Natural killer cell treated with Interleukin-12 subunit alpha and Interleukin-12 subunit beta and Interleukin-15 and Interleukin-18, amount 100 ng/mL, for 72 hours (primary cell): ENCODE results near the gene MTMR12. TPM values are rescaled to one million over a fixed set of nuclear protein-coding genes. Genes with fewer than 3 reads are reported as not detected.
"Not testable (repeated sequence)": the region's sequence is repeated elsewhere in the genome, so short reads cannot be mapped to it uniquely, and the experiment has no call there.

Experiments
- ATAC-seq, 2 donors: fragments of 150-1000 bp; cut with Tn5 transposase in 1 of 2; sonication (Bioruptor Pico), chemical (Tn5 transposase) in 1 of 2; 2 replicates each; pipeline ENCODE4 v1.10.0; 2021
- DNase-seq: peaks from one replicate; pipeline ENCODE4 v3.0.0; 2022; ENCODE audit warnings: low spot score
- H3K27ac Mint-ChIP-seq, 2 donors: 1 replicate in 1 of 2; 2 replicates in 1 of 2; pipeline ENCODE4 v1.8.0; 2022; ENCODE audit warnings: mixed read lengths in 2 of 2, mild to moderate bottlenecking in 1 of 2, moderate library complexity in 1 of 2
- H3K27me3 Mint-ChIP-seq, 2 donors: 1 replicate in 1 of 2; 2 replicates in 1 of 2; pipeline ENCODE4 v1.8.0; 2022; ENCODE audit warnings: mixed read lengths in 2 of 2
- H3K36me3 Mint-ChIP-seq: one replicate; pipeline ENCODE4 v1.8.0; 2022; ENCODE audit warnings: mixed read lengths
- H3K4me1 Mint-ChIP-seq, 2 donors: 1 replicate in 1 of 2; 2 replicates in 1 of 2; pipeline ENCODE4 v1.8.0; 2022; ENCODE audit warnings: low read depth in 2 of 2, mixed read lengths in 2 of 2, mild to moderate bottlenecking in 1 of 2
- H3K4me3 Mint-ChIP-seq: one replicate; pipeline ENCODE4 v1.8.0; 2022; ENCODE audit warnings: mixed read lengths
- H3K9me3 Mint-ChIP-seq: 2 replicates; pipeline ENCODE4 v1.8.0; 2022; ENCODE audit warnings: mixed read lengths
- total RNA-seq, 2 donors: library from RNA; stranded (reverse); gene quantifications; one replicate each; pipeline ENCODE4 v1.2.3, GENCODE V29; 2022

Gene MTMR12
- total RNA-seq, 2 donors from 2014 or later = 28.8 to 31.9 TPM

GRCh38 chr5:32301891-32302290, 10.8 kb downstream of the MTMR12 start:
- H3K27ac Mint-ChIP-seq = peak overlapping the region in 1 of 2 donors; percentile 50
- H3K36me3 Mint-ChIP-seq = no peaks in the 10 kb centered on the region
- H3K4me1 Mint-ChIP-seq = peaks cover 55 to 65% of the 10 kb centered on the region in 2 donors
- DNase-seq = no peak
- no peaks in the 10 kb centered on the region for H3K27me3 Mint-ChIP-seq
- no peaks in the 10 kb centered on the region for H3K9me3 Mint-ChIP-seq
- no peak for ATAC-seq
- no peak overlapping the region for H3K4me3 Mint-ChIP-seq

DNA sequence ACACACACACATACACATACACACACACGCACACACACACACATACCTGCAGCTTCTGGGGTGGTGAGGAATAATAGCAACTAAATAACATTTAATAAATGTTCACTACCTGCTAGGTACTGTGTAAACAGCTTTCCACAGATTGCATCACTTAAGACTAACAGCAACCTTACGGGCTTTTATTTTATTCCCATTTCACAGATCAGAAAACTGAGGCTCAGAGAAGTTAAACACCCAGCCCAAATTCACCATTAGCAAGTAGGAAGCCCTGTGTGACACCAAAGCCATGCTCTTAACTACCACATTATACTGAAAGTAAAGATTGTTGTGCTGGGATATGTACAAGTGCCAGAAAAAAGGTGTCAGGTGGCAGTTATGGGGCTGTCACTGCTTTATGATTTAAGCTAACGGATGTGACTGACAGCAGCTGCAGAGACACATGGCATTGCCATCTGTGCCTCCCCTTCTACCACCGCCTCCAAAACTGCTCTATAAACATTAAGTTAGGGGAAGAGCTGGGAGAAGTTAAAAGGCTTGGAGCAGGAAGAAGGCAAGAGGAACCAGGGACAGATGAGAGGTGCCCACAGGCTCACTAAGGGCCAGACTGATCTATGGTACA, 13.6 kb downstream of the MTMR12 start:
- Mint-ChIP-seq H3K27ac (peak overlapping the region in 1 of 2 donors; percentile 73), H3K27me3 (no peaks in the 10 kb centered on the region), H3K4me3 (no peak overlapping the region), H3K9me3 (no peaks in the 10 kb centered on the region), H3K36me3 (no peaks in the 10 kb centered on the region), H3K4me1 (peaks cover 53 to 65% of the 10 kb centered on the region in 2 donors)
- ATAC-seq = no peak
- no peak for DNase-seq

DNA sequence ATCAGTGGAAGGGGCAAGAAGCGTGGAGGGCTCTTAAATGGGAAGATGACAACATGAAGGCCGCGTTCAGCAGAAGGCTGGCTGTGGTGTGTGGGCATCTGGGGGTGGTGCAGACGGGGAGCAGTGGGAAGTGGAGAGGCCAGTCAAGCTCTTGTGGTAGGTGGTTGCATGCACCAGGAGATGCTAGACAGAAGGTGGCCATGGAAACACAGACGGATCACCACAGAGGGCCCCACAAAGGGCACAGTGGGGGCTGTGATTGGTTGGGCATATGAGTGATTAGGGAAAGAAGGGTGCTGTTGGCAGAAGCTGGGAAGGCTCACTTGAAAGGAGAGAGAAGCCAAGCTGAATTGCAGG, 14.7 kb downstream of the MTMR12 start:
- Mint-ChIP-seq H3K9me3 (no peaks in the 10 kb centered on the region), H3K27me3 (no peaks in the 10 kb centered on the region), H3K4me3 (no peak overlapping the region), H3K4me1 (peaks cover 52 to 63% of the 10 kb centered on the region in 2 donors), H3K27ac (peak overlapping the region in 1 of 2 donors; percentile 73), H3K36me3 (no peaks in the 10 kb centered on the region)
- no peak for DNase-seq
- peak; percentile 33 to 63 for ATAC-seq

GRCh38 chr5:32297181-32298058, 15.3 kb downstream of the MTMR12 start:
- Mint-ChIP-seq H3K36me3 (no peaks in the 10 kb centered on the region), H3K27me3 (no peaks in the 10 kb centered on the region), H3K4me1 (peaks cover 52 to 63% of the 10 kb centered on the region in 2 donors), H3K27ac (peak overlapping the region in 1 of 2 donors; percentile 73), H3K9me3 (no peaks in the 10 kb centered on the region), H3K4me3 (no peak overlapping the region)
- ATAC-seq = no peak
- DNase-seq = no peak

DNA sequence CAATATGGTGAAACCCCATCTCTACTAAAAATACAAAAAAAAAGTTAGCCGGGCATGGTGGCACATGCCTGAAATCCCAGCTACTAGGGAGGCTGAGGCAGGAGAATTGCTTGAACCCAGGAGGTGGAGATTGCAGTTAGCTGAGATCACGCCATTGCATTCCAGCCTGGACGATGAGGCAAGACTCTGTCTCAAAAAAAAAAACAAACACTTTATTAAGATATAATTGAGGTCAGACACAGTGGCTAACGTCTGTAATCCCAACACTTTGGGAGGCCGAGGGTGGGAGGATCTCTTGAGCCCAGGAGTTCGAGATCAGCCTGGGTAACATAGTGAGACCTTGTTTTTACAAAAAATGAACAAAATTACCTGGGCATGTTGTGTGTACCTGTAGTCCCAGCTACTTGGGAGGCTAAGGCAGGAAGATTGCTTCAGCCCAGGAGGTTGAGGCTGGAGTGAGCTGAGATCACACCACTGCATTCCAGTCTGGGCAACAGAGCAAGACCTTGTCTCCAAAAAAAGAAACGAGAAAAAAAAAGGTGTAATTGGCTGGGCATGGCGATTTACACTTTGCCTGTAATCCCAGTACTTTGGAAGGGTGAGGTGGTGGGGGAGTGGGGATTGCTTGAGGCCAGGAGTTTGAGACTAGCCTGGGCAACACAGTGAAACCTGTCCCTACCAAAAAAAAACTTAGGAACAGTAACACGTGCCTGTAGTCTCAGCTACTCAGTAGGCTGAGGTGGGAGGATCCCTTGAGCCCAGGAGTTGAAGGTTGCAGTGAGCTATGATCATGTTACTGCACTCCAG, 16.6 kb downstream of the MTMR12 start:
- not testable (repeated sequence) for DNase-seq, H3K36me3 Mint-ChIP-seq, H3K27ac Mint-ChIP-seq, H3K9me3 Mint-ChIP-seq, H3K27me3 Mint-ChIP-seq, H3K4me3 Mint-ChIP-seq, ATAC-seq
- peaks cover 54 to 63% of the 10 kb centered on the region in 2 donors for H3K4me1 Mint-ChIP-seq

GRCh38 chr5:32291591-32291990, 21.1 kb downstream of the MTMR12 start:
- Mint-ChIP-seq H3K4me3 (no peak overlapping the region), H3K27me3 (no peaks in the 10 kb centered on the region), H3K36me3 (no peaks in the 10 kb centered on the region), H3K27ac (no peak overlapping the region), H3K4me1 (peaks cover 46 to 57% of the 10 kb centered on the region in 2 donors), H3K9me3 (no peaks in the 10 kb centered on the region)
- no peak for ATAC-seq
- DNase-seq = no peak

- Mint-ChIP-seq H3K4me3 (no peak overlapping the region), H3K4me1 (peaks cover 46 to 55% of the 10 kb centered on the region in 2 donors), H3K27me3 (no peaks in the 10 kb centered on the region), H3K36me3 (no peaks in the 10 kb centered on the region), H3K9me3 (no peaks in the 10 kb centered on the region), H3K27ac (peak overlapping the region in 1 of 2 donors; percentile 80)
- no peak for DNase-seq
- no peak for ATAC-seq
Observed at GRCh38 chr5:32290922-32291321, 21.8 kb downstream of the MTMR12 start.

DNA sequence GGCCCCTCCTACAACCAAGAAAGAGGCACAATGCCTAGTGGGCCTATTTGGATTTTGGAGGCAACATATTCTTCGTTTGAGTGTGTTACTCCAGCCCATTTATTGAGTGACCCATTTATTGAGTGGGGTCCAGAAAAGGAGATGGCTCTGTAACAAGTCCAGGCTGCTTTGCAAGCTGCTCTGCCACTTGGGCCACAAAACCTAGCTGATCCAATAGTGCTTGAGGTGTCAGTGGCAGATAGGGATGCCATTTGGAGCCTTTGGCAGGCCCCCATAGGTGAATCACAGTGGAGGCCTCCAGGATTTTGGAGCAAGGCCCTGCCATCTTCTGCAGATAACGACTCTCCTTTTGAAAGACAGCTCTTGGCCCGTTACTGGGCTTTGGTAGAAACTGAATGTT, 22.2 kb downstream of the MTMR12 start:
- peak overlapping the region in 1 of 2 donors; percentile 80 for H3K27ac Mint-ChIP-seq
- H3K36me3 Mint-ChIP-seq, ATAC-seq, H3K27me3 Mint-ChIP-seq, H3K9me3 Mint-ChIP-seq, DNase-seq, H3K4me3 Mint-ChIP-seq: not testable (repeated sequence)
- H3K4me1 Mint-ChIP-seq = peaks cover 48 to 57% of the 10 kb centered on the region in 2 donors

- not testable (repeated sequence) for H3K4me3 Mint-ChIP-seq, ATAC-seq, DNase-seq, H3K27me3 Mint-ChIP-seq, H3K27ac Mint-ChIP-seq, H3K9me3 Mint-ChIP-seq, H3K36me3 Mint-ChIP-seq
- H3K4me1 Mint-ChIP-seq = peaks cover 47 to 56% of the 10 kb centered on the region in 2 donors
Observed at GRCh38 chr5:32289986-32290385, 22.8 kb downstream of the MTMR12 start.

GRCh38 chr5:32288135-32288534, 24.6 kb downstream of the MTMR12 start:
- H3K4me1 Mint-ChIP-seq = peaks cover 48 to 51% of the 10 kb centered on the region in 2 donors
- H3K27ac Mint-ChIP-seq = not testable (repeated sequence)

GRCh38 chr5:32287525-32287924, 25.2 kb downstream of the MTMR12 start:
- not testable (repeated sequence) for H3K27ac Mint-ChIP-seq, H3K36me3 Mint-ChIP-seq, H3K9me3 Mint-ChIP-seq, H3K4me3 Mint-ChIP-seq, DNase-seq, H3K27me3 Mint-ChIP-seq, ATAC-seq
- peaks cover 51 to 52% of the 10 kb centered on the region in 2 donors for H3K4me1 Mint-ChIP-seq

More at GRCh38 chr5:32288135-32288534, 24.6 kb downstream of the MTMR12 start:
- ATAC-seq, DNase-seq, H3K9me3 Mint-ChIP-seq, H3K36me3 Mint-ChIP-seq, H3K27me3 Mint-ChIP-seq, H3K4me3 Mint-ChIP-seq: not testable (repeated sequence)

DNA sequence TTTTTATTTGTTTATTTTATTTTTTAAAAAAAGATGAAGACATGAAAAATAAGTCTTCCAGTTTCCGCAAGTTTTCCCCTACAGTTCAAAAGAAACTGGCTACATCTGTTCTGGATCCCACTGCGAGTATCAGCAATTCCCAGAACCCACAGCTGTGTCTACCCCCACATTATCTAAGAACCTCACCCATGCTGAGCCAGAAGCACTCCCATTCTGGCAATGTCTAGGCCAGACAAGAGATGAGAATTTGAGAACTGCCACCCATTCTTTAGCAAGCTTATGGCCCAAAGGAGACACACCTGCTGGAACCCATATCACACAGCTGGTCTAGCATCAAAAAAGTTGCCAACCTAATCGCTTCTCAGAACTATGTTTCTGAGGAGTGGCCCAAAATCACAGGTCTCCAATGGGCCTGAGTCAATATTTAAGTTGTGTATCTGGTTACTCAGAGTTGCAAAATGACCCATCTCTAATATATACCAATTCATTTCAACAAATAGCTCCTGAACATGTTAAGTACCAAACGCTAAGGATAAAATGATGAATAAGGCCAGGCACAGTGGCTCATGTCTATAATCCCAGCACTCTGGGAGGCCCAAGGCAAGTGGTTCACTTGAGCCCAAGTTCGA, 27.1 kb downstream of the MTMR12 start:
- no peaks in the 10 kb centered on the region for H3K36me3 Mint-ChIP-seq
- DNase-seq (no peak), ATAC-seq (no peak)
- no peaks in the 10 kb centered on the region for H3K27me3 Mint-ChIP-seq
- H3K4me3 Mint-ChIP-seq = no peak overlapping the region
- no peaks in the 10 kb centered on the region for H3K9me3 Mint-ChIP-seq
- H3K27ac Mint-ChIP-seq = no peak overlapping the region
- peaks cover 49 to 54% of the 10 kb centered on the region in 2 donors for H3K4me1 Mint-ChIP-seq
